Thoracic aorta (tissue), 2 donors: Measurements from ENCODE around the gene KCNB1. TPM values are rescaled to one million over a fixed set of nuclear protein-coding genes. Genes with fewer than 3 reads are reported as not detected.

Experiments
- ATAC-seq: fragments of 150-250 bp; one replicate; pipeline ENCODE4 v1.8.0; 2017; ENCODE audit warnings: low read depth; ENCODE audit not compliant: insufficient number of reproducible peaks, low FRiP score
- DNase-seq: peaks from one replicate; pipeline ENCODE4 v3.0.0-alpha.2; 2020; ENCODE audit warnings: low spot score
- H3K27ac ChIP-seq, 2 donors: fragments of 200-600 bp; sonication (generic); 1 replicate in 1 of 2; 2 replicates in 1 of 2; pipeline ENCODE4 v1.5.1; 2016; ENCODE audit warnings: mild to moderate bottlenecking in 2 of 2, moderate library complexity in 2 of 2
- H3K27me3 ChIP-seq: fragments of 200-600 bp; sonication (generic); replicated peaks from 2 replicates; pipeline ENCODE4 v1.6.0; 2016; ENCODE audit warnings: mild to moderate bottlenecking; ENCODE audit not compliant: insufficient read depth
- H3K36me3 ChIP-seq: fragments of 200-600 bp; sonication (generic); one replicate; pipeline ENCODE4 v1.5.1; 2016
- H3K4me1 ChIP-seq, 2 donors: fragments of 200-600 bp; sonication (generic); 1 replicate in 1 of 2; 2 replicates in 1 of 2; pipeline versions ENCODE4 v1.5.1 to v1.6.0; 2016; ENCODE audit warnings: low read depth in 2 of 2, mild to moderate bottlenecking in 1 of 2; ENCODE audit not compliant: control insufficient read depth in 1 of 2
- H3K4me3 ChIP-seq: fragments of 200-600 bp; sonication (generic); 2 replicates; pipeline ENCODE4 v1.5.1; 2016; ENCODE audit warnings: mild to moderate bottlenecking
- H3K9me3 ChIP-seq: fragments of 200-600 bp; sonication (generic); 2 replicates; pipeline ENCODE4 v1.5.1; 2016
- total RNA-seq, 2 donors: library from RNA; depleted of rRNA; stranded (reverse); fragments of >200 nt; gene quantifications; one replicate each; pipeline versions ENCODE4 v1.1.0 to v1.2.3, GENCODE V29; 2016
- TF ChIP-seq, protein P1 (sequence below): fragments of 200-600 bp; sonication (generic); IDR thresholded peaks from one replicate; pipeline ENCODE4 v1.5.1; 2019; ENCODE audit warnings: antibody characterized with exemption

KCNB1 gene
- total RNA-seq, 2 donors from 2014 or later: 1.4 to 2.3 TPM

DNA sequence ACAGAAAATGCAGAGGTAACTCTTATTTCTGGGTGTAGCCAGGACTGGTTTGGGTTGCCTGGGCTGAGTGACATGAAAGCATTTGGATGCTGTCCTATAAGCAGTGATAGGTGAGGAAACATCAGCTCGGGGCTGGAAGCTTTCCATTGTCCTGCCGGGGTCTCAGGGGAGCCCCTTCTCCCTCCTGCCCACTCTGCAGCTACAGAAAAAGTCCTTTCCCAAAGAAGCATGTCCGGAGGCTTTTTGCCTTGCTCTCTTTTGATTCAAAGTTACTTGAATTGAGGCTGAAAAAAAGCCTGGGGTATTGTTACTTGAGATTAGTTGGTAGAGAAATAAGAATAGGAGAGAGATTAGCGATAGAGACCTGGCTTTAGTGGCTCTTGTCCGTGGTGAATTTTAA, 113.9 kb downstream of the KCNB1 start:
- ATAC-seq (no peak), DNase-seq (no peak)
- TF ChIP-seq, protein P1, sequence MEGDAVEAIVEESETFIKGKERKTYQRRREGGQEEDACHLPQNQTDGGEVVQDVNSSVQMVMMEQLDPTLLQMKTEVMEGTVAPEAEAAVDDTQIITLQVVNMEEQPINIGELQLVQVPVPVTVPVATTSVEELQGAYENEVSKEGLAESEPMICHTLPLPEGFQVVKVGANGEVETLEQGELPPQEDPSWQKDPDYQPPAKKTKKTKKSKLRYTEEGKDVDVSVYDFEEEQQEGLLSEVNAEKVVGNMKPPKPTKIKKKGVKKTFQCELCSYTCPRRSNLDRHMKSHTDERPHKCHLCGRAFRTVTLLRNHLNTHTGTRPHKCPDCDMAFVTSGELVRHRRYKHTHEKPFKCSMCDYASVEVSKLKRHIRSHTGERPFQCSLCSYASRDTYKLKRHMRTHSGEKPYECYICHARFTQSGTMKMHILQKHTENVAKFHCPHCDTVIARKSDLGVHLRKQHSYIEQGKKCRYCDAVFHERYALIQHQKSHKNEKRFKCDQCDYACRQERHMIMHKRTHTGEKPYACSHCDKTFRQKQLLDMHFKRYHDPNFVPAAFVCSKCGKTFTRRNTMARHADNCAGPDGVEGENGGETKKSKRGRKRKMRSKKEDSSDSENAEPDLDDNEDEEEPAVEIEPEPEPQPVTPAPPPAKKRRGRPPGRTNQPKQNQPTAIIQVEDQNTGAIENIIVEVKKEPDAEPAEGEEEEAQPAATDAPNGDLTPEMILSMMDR: no peak
- Histone ChIP-seq H3K9me3 (no peaks in the 10 kb centered on the region), H3K4me1 (peaks cover 6 to 18% of the 10 kb centered on the region in 2 donors), H3K36me3 (no peaks in the 10 kb centered on the region), H3K27ac (no peak overlapping the region), H3K4me3 (no peak overlapping the region), H3K27me3 (no peaks in the 10 kb centered on the region)

DNA sequence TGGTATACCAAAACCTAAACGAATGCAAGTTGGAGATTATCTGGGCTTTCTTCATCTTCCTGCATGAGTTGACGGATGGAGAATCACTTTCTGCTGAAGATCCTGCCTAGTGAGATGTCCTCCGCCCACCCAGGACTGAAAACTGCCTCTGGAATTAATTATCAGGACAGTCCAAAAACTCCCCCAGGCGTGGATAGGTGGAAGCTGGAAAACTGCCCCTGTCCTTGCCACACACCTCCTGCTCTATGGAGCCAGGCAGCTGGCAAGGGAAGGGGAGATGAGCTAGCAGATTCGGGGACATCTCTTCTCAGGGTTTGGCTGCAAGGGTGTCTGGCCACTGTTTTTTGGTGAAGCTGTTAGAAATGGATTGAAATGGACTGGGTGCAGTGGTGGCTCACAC, 115.4 kb downstream of the KCNB1 start:
- H3K27ac ChIP-seq: no peak overlapping the region
- ATAC-seq (no peak), DNase-seq (no peak)
- no peak overlapping the region for H3K4me3 ChIP-seq
- H3K36me3 ChIP-seq: no peaks in the 10 kb centered on the region
- peaks cover 6 to 23% of the 10 kb centered on the region in 2 donors for H3K4me1 ChIP-seq
- no peaks in the 10 kb centered on the region for H3K27me3 ChIP-seq
- no peaks in the 10 kb centered on the region for H3K9me3 ChIP-seq
- TF ChIP-seq, protein P1: no peak

DNA sequence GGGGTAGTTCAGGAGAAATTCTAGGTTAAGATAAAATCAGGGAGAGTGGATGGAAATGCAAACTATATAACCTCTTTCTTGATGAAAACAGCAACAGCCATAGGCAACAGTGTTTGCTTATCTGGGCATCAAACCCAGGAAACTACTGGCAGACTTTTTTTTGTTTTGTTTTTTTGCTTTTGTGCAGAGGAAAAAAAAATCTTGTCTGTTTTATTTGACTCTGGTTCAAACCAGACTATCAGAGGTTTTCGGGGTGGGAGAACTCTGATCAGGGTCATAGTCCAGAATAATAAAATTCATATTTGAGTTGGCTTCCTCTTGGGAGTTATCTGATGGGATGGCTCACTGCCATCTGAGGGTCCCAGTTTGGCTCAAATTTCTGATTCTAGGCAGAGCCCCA, 115.8 kb downstream of the KCNB1 start:
- no peak for ATAC-seq
- Histone ChIP-seq H3K4me3 (no peak overlapping the region), H3K9me3 (no peaks in the 10 kb centered on the region), H3K27me3 (no peaks in the 10 kb centered on the region), H3K36me3 (no peaks in the 10 kb centered on the region), H3K4me1 (peaks cover 6 to 28% of the 10 kb centered on the region in 2 donors), H3K27ac (no peak overlapping the region)
- no peak for DNase-seq
- TF ChIP-seq, protein P1: no peak

DNA sequence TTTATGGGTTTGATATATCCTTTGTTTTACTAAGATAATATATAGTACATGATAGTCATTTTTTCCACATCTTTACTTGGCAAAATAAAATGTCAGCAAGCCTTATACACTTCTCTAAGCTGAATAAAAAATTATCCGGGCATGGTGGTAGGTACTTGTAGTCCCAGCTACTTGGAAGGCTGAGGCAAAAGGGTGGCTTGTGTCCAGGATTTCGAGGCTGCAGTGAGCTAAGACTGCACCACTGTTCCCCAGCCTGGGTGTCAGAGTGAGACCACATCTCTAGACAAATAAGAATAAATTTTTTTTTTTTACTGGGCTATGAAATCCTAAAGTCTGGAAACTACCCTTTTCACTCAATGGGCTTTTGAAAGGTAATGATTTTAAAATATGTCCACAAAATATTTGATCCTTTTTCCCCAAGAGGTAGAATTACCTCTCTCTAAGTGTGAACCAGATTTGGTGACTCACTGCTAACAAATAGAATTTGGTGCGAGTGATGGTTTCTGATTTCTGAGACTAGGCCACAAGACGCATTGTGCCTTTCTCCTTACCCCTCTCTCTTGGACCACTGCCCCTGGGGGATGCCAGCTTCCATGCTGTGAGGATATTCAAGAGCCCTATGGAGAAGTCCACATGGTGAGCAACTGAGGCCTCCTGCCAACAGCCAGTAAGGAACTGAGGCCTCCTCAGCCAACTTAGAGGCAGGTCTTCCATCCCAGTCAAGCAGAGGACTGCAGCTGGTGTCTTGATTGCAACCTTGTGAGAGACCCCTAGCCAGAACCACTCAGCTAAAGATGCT, 120.4 kb downstream of the KCNB1 start:
- Histone ChIP-seq H3K4me3 (no peak overlapping the region), H3K27ac (no peak overlapping the region), H3K9me3 (no peaks in the 10 kb centered on the region), H3K4me1 (peaks cover 6 to 30% of the 10 kb centered on the region in 2 donors), H3K36me3 (no peaks in the 10 kb centered on the region), H3K27me3 (no peaks in the 10 kb centered on the region)
- TF ChIP-seq, protein P1: no peak
- ATAC-seq (no peak), DNase-seq (no peak)

DNA sequence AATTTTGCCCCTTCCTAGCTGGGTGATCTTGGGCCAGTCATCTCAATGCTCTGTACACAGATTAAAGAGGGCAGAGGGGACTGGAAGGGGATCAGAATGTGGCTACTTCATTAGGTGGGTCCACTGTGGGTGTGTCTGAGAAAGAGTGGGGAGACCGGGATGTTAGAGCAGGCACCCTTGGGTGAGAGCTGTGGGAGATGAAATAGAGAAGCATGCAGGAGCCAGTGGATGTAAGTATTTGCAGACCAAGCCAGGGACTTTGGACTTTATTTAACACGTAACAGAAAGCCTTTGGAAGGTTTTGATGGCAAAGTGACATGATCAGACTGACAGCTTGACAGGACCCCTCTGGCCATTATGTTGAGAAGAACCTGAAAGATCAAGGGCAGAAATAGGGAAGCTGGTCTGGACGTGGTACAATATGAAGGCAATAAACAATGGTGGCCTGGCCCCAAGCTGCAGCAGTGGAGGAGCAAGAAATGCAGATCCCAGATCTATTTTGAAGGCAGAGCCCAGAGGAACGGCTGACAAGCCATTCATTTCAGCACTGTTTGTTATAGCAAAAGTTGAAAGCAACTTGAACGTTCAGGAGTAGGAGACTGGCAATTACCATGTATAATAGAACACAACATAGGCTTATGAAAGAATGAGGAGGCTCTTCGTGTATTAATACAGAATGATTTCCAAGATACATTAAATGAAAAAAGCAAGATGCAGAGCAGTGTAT, 122.1 kb downstream of the KCNB1 start:
- DNase-seq (no peak), ATAC-seq (no peak)
- Histone ChIP-seq H3K36me3 (no peaks in the 10 kb centered on the region), H3K9me3 (no peaks in the 10 kb centered on the region), H3K4me3 (no peak overlapping the region), H3K27ac (no peak overlapping the region), H3K27me3 (no peaks in the 10 kb centered on the region), H3K4me1 (peaks cover 0 to 16% of the 10 kb centered on the region in 2 donors)
- TF ChIP-seq, protein P1: no peak
